Esophagus squamous epithelium (tissue), 5 donors: Measurements from ENCODE around the gene PSKH1. TPM values are rescaled to one million over a fixed set of nuclear protein-coding genes. Genes with fewer than 3 reads are reported as not detected.

ENCODE experiments used
- DNase-seq: peaks from one replicate; lab custom pipeline; 2025; lab: John Stamatoyannopoulos, UW
- H3K27ac ChIP-seq, 4 donors: fragments of 200-600 bp; sonication (generic); one replicate each; pipeline ENCODE4 v1.5.1; 2016 to 2019; ENCODE audit warnings: mild to moderate bottlenecking in 1 of 4
- H3K27me3 ChIP-seq, 4 donors: fragments of 200-600 bp; sonication (generic); 1 replicate in 3 of 4; 2 replicates in 1 of 4; pipeline versions ENCODE4 v1.5.1 to v1.6.0; 2017 to 2021; ENCODE audit warnings: antibody characterized with exemption in 1 of 4
- H3K36me3 ChIP-seq, 3 donors: fragments of 200-600 bp; sonication (generic); one replicate each; pipeline ENCODE4 v1.5.1; 2016 to 2019
- H3K4me1 ChIP-seq, 3 donors: fragments of 200-600 bp; sonication (generic); one replicate each; pipeline ENCODE4 v1.5.1; 2017 to 2019
- H3K4me3 ChIP-seq, 4 donors: fragments of 200-600 bp; sonication (generic); 1 replicate in 3 of 4; 2 replicates in 1 of 4; pipeline ENCODE4 v1.5.1; 2016 to 2019; ENCODE audit warnings: mild to moderate bottlenecking in 2 of 4, moderate library complexity in 1 of 4
- H3K9me3 ChIP-seq, 3 donors: fragments of 200-600 bp; sonication (generic); one replicate each; pipeline ENCODE4 v1.5.1; 2016 to 2019
- CTCF ChIP-seq, 6 experiments: fragments of 450-650 bp in 4 of 6; fragments of 200-600 bp in 2 of 6; sonication (generic) in 2 of 6; IDR thresholded peaks; one replicate each; pipeline ENCODE4 v1.5.1; 2016 to 2019; ENCODE audit warnings: antibody characterized with exemption in 6 of 6, mild to moderate bottlenecking in 4 of 6, moderate library complexity in 4 of 6
- POLR2A ChIP-seq, 4 donors: fragments of 450-650 bp; IDR thresholded peaks; one replicate each; pipeline ENCODE4 v1.6.1; 2017; ENCODE audit warnings: antibody characterized with exemption in 4 of 4, mild to moderate bottlenecking in 4 of 4, moderate library complexity in 3 of 4
- WGBS, 2 donors: methylation state at CpG; one replicate each; pipeline ENCODE4 v1.1.5; 2018; 5-methylcytosine and 5-hydroxymethylcytosine counted together
- intact Hi-C: fragments of 100-400 bp; cut with DNase I; formaldehyde crosslinking; loops from one replicate; pipeline ENCODE4 v1.15.0; 2022
- total RNA-seq, 4 donors: library from RNA; depleted of rRNA; stranded (reverse); fragments of >200 nt; gene quantifications; one replicate each; pipeline ENCODE4 v1.1.0, GENCODE V29; 2016
- donor health status: DM: yes; HTN: yes; CAD: no.

PSKH1 gene
- total RNA-seq, 4 donors from 2014 or later: 8.5 to 18.3 (median 13.8) TPM

DNA sequence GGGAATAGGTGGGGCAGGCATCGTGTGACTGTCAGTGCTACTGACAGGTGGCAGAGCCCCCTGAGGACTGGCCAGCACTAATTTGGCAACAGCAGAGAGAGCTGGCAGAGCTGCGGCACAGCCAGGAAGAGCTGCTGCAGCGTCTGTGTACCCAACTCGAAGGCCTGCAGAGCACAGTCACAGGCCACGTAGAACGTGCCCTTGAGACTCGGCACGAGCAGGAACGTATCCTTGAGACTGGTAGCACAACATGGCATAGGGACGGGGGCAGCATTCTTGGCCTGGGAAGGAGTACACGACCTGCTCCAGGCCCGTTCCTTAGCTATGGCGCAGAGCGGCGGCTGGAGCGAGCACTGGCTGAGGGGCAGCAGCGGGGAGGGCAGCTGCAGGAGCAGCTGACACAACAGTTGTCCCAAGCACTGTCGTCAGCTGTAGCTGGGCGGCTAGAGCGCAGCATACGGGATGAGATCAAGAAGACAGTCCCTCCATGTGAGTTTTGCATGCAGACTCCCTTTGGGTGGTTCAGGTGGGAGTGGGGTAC is 11.4 kb upstream of the PSKH1 start:
- Histone ChIP-seq H3K4me3 (no peak overlapping the region), H3K36me3 (peaks cover 60 to 98% (median 70%) of the 10 kb centered on the region in 3 donors), H3K9me3 (no peaks in the 10 kb centered on the region), H3K27ac (no peak overlapping the region), H3K4me1 (peaks cover 11 to 20% (median 13%) of the 10 kb centered on the region in 3 donors), H3K27me3 (no peaks in the 10 kb centered on the region)
- intact Hi-C loops: loop anchor here (5.0 kb wide), 1 partner anchor 41 kb away; no protein-coding TSS in a partner anchor
- DNase-seq: no peak
- TF ChIP-seq CTCF (IDR thresholded peaks at IDR 0.05): no peak
- no peak for TF ChIP-seq POLR2A (IDR thresholded peaks at IDR 0.05)
- 93 to 96% methylated on average over 12 to 13 of the region's 21 CpGs for WGBS, 2 donors

DNA sequence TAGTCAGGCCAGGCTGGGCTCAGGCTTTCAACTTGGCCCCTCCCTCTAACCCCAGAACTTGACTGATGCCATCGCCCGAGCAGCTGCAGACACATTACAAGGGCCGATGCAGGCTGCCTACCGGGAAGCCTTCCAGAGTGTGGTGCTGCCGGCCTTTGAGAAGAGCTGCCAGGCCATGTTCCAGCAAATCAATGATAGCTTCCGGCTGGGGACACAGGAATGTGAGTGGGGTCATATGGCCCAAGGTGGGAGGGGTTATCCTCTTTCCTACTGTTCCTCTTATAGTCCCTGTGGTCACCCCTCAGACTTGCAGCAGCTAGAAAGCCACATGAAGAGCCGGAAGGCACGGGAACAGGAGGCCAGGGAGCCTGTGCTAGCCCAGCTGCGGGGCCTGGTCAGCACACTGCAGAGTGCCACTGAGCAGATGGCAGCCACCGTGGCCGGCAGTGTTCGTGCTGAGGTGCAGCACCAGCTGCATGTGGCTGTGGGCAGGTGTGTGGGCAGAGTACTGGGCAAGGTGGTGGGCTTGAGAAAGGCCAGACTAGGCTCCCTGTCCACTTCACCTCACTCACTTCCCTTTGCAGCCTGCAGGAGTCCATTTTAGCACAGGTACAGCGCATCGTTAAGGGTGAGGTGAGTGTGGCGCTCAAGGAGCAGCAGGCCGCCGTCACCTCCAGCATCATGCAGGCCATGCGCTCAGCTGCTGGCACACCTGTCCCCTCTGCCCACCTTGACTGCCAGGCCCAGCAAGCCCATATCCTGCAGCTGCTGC is 10.5 kb upstream of the PSKH1 start:
- H3K27ac ChIP-seq: no peak overlapping the region
- TF ChIP-seq CTCF (IDR thresholded peaks at IDR 0.05) (no peak), POLR2A (IDR thresholded peaks at IDR 0.05) (no peak)

DNA sequence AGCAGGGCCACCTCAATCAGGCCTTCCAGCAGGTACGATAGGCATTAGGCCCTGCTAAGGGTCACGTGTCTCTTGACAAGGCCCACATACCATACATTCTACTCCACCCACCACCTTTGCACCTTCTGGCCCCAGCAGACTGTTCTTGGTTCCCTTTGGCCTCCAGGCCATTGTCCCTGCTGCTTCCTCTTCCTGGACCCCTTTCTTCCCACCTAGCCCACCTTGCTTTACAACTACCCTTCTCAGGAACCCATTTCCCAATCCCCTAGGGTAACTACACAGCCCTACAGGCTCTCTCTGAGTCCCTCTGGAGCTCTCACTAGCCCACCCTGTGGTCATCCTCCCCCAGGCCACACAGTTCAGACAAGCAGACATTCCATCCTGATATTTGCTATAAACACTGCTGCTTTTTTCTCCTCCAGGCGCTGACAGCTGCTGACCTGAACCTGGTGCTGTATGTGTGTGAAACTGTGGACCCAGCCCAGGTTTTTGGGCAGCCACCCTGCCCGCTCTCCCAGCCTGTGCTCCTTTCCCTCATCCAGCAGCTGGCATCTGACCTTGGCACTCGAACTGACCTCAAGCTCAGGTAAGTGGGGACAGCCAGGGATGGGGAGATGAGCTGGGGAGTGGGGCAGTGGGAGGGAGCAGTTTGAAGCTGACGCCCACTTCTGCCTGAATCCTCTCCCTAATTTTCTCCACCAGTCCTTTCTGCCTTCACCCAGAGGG is 9.7 kb upstream of the PSKH1 start:
- peak overlapping the region in 2 of 4 donors; percentile 59 to 71 for H3K27ac ChIP-seq
- no peaks in the 10 kb centered on the region for H3K9me3 ChIP-seq
- no peaks in the 10 kb centered on the region for H3K27me3 ChIP-seq
- H3K4me1 ChIP-seq: peaks cover 11 to 20% (median 13%) of the 10 kb centered on the region in 3 donors
- H3K36me3 ChIP-seq: peaks cover 50 to 86% (median 54%) of the 10 kb centered on the region in 3 donors
- no peak for DNase-seq
- TF ChIP-seq POLR2A (IDR thresholded peaks at IDR 0.05): no peak
- TF ChIP-seq CTCF (IDR thresholded peaks at IDR 0.05): no peak
- no peak overlapping the region for H3K4me3 ChIP-seq
- intact Hi-C loops: loop anchor here (5.0 kb wide), 1 partner anchor 39 kb away; no protein-coding TSS in a partner anchor
- 64 to 71% methylated on average over 6 of the region's 6 CpGs for WGBS, 2 donors

More for the DNA sequence above, 10.5 kb upstream of the PSKH1 start:
- DNase-seq: no peak
- H3K4me1 ChIP-seq: peaks cover 11 to 20% (median 13%) of the 10 kb centered on the region in 3 donors
- H3K9me3 ChIP-seq: no peaks in the 10 kb centered on the region
- H3K4me3 ChIP-seq: no peak overlapping the region
- peaks cover 57 to 93% (median 62%) of the 10 kb centered on the region in 3 donors for H3K36me3 ChIP-seq
- 84 to 91% methylated on average over 10 to 11 of the region's 18 CpGs for WGBS, 2 donors
- no peaks in the 10 kb centered on the region for H3K27me3 ChIP-seq
- intact Hi-C loops: loop anchor here (5.0 kb wide), 1 partner anchor 40 kb away; no protein-coding TSS in a partner anchor

- H3K27me3 ChIP-seq: no peaks in the 10 kb centered on the region
- no peaks in the 10 kb centered on the region for H3K9me3 ChIP-seq
- WGBS, 2 donors: 45 to 49% methylated on average over 6 to 9 of the region's 11 CpGs
- no peak for DNase-seq
- intact Hi-C loops: loop anchor here (5.0 kb wide), 1 partner anchor 38 kb away; no protein-coding TSS in a partner anchor
- H3K4me3 ChIP-seq: no peak overlapping the region
- H3K36me3 ChIP-seq: peaks cover 44 to 80% (median 49%) of the 10 kb centered on the region in 3 donors
- H3K27ac ChIP-seq: peak overlapping the region in 3 of 4 donors; percentile 48 to 71 (median 59)
- no peak for TF ChIP-seq POLR2A (IDR thresholded peaks at IDR 0.05)
- TF ChIP-seq CTCF (IDR thresholded peaks at IDR 0.05): peak; percentile 78 to 91 (median 84)
- H3K4me1 ChIP-seq: peaks cover 11 to 20% (median 13%) of the 10 kb centered on the region in 3 donors
Measured at GRCh38 chr16:67883872-67884261, 9.2 kb upstream of the PSKH1 start.
